GM12878 (cell line): ENCODE measurements around the gene SCN3B. TPM values are rescaled to one million over a fixed set of nuclear protein-coding genes. Genes with fewer than 3 reads are reported as not detected.
A peak's percentile ranks its signal among the peaks of the same experiment; 100 is the strongest.

Experiments
- ATAC-seq: fragments of 200-7000 bp; cut with Tn5 transposase; 3 replicates; pipeline ENCODE4 v1.9.1; 2020; ENCODE audit warnings: mild to moderate bottlenecking, moderate library complexity
- BruUV-seq: library from RNA; stranded (reverse); fragments of 400-500 nt; replicated peaks from 2 replicates; lab custom pipeline; 2021; lab: Mats Ljungman, UMichigan
- CTCF ChIA-PET: fragments of 300-600 bp; sonication (Branson Sonifier 250); formaldehyde crosslinking; extraction: SDS; loops from one replicate; lab custom pipeline; 2021; ENCODE audit warnings: inconsistent platforms; lab: Yijun Ruan, JAX
- POLR2A ChIA-PET: fragments of 350-600 bp; formaldehyde crosslinking; extraction: SDS; loops from one replicate; lab custom pipeline; 2021; ENCODE audit warnings: inconsistent platforms; lab: Charles Lee
- RAD21 ChIA-PET: fragments of 300-600 bp; sonication (Branson Sonifier 250); formaldehyde crosslinking; loops from one replicate; lab custom pipeline; 2023; ENCODE audit warnings: antibody characterized with exemption; ENCODE audit not compliant: unreplicated experiment; lab: Charles Lee
- SMC1A ChIA-PET: fragments of 300-600 bp; sonication (Branson Sonifier 250); formaldehyde crosslinking; loops from one replicate; lab custom pipeline; 2023; ENCODE audit not compliant: unreplicated experiment, uncharacterized antibody; lab: Charles Lee
- DNase-seq: peaks from one replicate; pipeline ENCODE4 v3.0.0-alpha.2; 2011; ENCODE audit warnings: low read depth, low spot score
- FAIRE-seq: peaks from 3 replicates; lab custom pipeline; 2011; peaks lifted over from hg19 to GRCh38; lab: Jason Lieb, UNC
- H2AFZ ChIP-seq: 2 replicates; pipeline ENCODE4 v1.6.0; 2011; ENCODE audit warnings: low read depth, low read length, control low read depth; ENCODE audit not compliant: control insufficient read depth
- H3K27ac ChIP-seq: 2 replicates; pipeline ENCODE4 v1.5.1; 2011; ENCODE audit warnings: control low read depth; ENCODE audit not compliant: control insufficient read depth, insufficient read depth
- H3K27me3 ChIP-seq, 2 experiments: replicated peaks in 1 of 2; 2 replicates each; pipeline versions ENCODE4 v1.6.0 to v1.6.1; 2011; ENCODE audit warnings: low read length in 1 of 2; ENCODE audit not compliant: control insufficient read depth in 2 of 2, insufficient read depth in 2 of 2
- H3K36me3 ChIP-seq, 2 experiments: 2 replicates each; pipeline ENCODE4 v1.5.1; 2011; ENCODE audit warnings: low read length in 1 of 2; ENCODE audit not compliant: control insufficient read depth in 2 of 2, insufficient read depth in 2 of 2
- H3K4me1 ChIP-seq: 2 replicates; pipeline ENCODE4 v1.6.1; 2011; ENCODE audit warnings: mild to moderate bottlenecking, low read length, moderate library complexity, mixed read lengths; ENCODE audit not compliant: control insufficient read depth, insufficient read depth
- H3K4me2 ChIP-seq: 2 replicates; pipeline ENCODE4 v1.6.0; 2011; ENCODE audit warnings: control low read depth; ENCODE audit not compliant: control insufficient read depth, insufficient read depth
- H3K4me3 ChIP-seq: fragments of 200-600 bp; sonication (generic); 2 replicates; pipeline ENCODE4 v1.5.1; 2016
- H3K79me2 ChIP-seq: 2 replicates; pipeline ENCODE4 v1.6.0; 2011; ENCODE audit warnings: low read length; ENCODE audit not compliant: control insufficient read depth, insufficient read depth
- H3K9ac ChIP-seq: 2 replicates; pipeline ENCODE4 v1.8.0; 2011; ENCODE audit warnings: low read length, control low read depth, mixed read lengths; ENCODE audit not compliant: control insufficient read depth, insufficient read depth
- H3K9me3 ChIP-seq: replicated peaks from 3 replicates; pipeline ENCODE4 v1.5.1; 2011; ENCODE audit warnings: mild to moderate bottlenecking, low read length; ENCODE audit not compliant: control insufficient read depth, insufficient read depth
- H4K20me1 ChIP-seq: 2 replicates; pipeline ENCODE4 v1.6.0; 2011; ENCODE audit not compliant: control insufficient read depth, insufficient read depth
- EGR1 ChIP-seq, 2 experiments: IDR thresholded peaks; 1 replicate in 1 of 2; 2 replicates in 1 of 2; pipeline ENCODE4 v1.6.1; 2011 to 2012; ENCODE audit warnings: low read depth in 2 of 2, low read length in 2 of 2, borderline replicate concordance in 1 of 2, mild to moderate bottlenecking in 1 of 2, moderate library complexity in 1 of 2
- TCF7 ChIP-seq: IDR thresholded peaks from 2 replicates; pipeline ENCODE4 v1.6.1; 2014; ENCODE audit warnings: antibody characterized with exemption, borderline replicate concordance
- ZZZ3 ChIP-seq: IDR thresholded peaks from 2 replicates; pipeline ENCODE4 v1.6.1; 2011; ENCODE audit warnings: low read depth; ENCODE audit not compliant: control insufficient read depth, insufficient read length
- WGBS: methylation state at CpG from one replicate; pipeline ENCODE4 v1.1.6; 2016; ENCODE audit warnings: low lambda C conversion rate; ENCODE audit not compliant: insufficient replicate concordance, insufficient coverage; ENCODE audit errors: missing lambda C conversion rate; 5-methylcytosine and 5-hydroxymethylcytosine counted together
- in situ Hi-C: fragments of 300-500 bp; cut with MboI; formaldehyde crosslinking; loops from 9 replicates; pipeline ENCODE4 v1.14.3; 2018; ENCODE audit warnings: mixed read lengths
- intact Hi-C: fragments of 100-400 bp; cut with micrococcal nuclease; formaldehyde crosslinking; loops from one replicate; pipeline ENCODE4 v1.14.2; 2022; ENCODE audit not compliant: unreplicated experiment
- polyA plus RNA-seq, 11 experiments: library from polyadenylated mRNA; depleted of rRNA in 4 of 11; unstranded in 6 of 11; stranded (reverse) in 5 of 11; fragments of >200 nt; fragmentation: Nextera tagmentation in 4 of 11; fragmentation: Illumina TruSeq in 1 of 11; extraction: Ambion mirVana in 4 of 11; extraction: Trizol in 1 of 11; gene quantifications; 1 replicate in 1 of 11; 2 replicates in 10 of 11; pipeline versions ENCODE4 v1.2.1 to v1.2.3, GENCODE V29; 2011 to 2016; ENCODE audit warnings: inconsistent platforms in 2 of 11, missing spikeins in 2 of 11, low read depth in 1 of 11
- total RNA-seq, 4 experiments: library from RNA; depleted of rRNA in 3 of 4; stranded (reverse); fragments of >200 nt in 3 of 4; fragmentation: Illumina TruSeq in 1 of 4; extraction: Trizol in 1 of 4; gene quantifications; 2 replicates each; pipeline versions ENCODE4 v1.2.1 to v1.2.3, GENCODE V29; 2013 to 2021
- TF ChIP-seq, protein P1 (sequence below): IDR thresholded peaks from 2 replicates; pipeline ENCODE4 v1.6.1; 2011; ENCODE audit warnings: borderline replicate concordance, low read depth, mild to moderate bottlenecking, moderate library complexity, mixed read lengths, low read length; ENCODE audit not compliant: insufficient read depth; ENCODE audit errors: extremely low read length
- TF ChIP-seq, protein P2 (sequence below): fragments of 450-650 bp; conservative IDR thresholded peaks from 2 replicates; pipeline ENCODE4 v1.6.1; 2017; ENCODE audit warnings: mild to moderate bottlenecking, moderate library complexity

Gene SCN3B
- total and polyA plus RNA-seq, 10 of the 15 experiments (the other 5 are each of a cell fraction or from before 2014, with no cell fraction given), result 0.01 to 0.12 (median 0.09) TPM; not detected in 7

DNA sequence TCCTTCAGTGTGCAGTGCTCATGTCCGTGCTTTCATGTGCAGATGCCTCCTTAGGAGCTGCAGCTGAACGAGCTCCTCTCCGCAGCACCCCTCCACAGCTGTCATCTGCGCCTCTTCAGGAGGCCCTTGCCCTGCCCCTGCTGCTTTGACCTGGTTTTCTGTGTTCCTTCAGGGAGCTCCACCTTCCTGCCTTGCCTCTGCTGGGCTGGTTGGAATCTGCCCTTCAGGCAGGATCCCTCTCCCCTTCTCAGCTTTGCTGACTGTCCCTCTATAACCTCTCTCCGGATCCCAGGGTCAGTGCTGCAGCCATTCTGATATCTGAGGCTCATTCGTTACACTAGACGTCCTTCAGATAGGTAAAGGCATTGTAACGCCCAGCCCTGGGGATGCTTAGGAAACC, 67.9 kb downstream of the SCN3B start:
- Histone ChIP-seq H2AFZ (no peak overlapping the region), H3K4me2 (no peak overlapping the region), H3K27ac (no peak overlapping the region), H3K79me2 (no peaks in the 10 kb centered on the region), H3K9me3 (no peaks in the 10 kb centered on the region), H3K36me3 (peaks cover 0 to 10% of the 10 kb centered on the region in 2 experiments; a peak in 3 of 4 replicates), H3K4me1 (no peaks in the 10 kb centered on the region), H4K20me1 (no peaks in the 10 kb centered on the region), H3K27me3 (no peaks in the 10 kb centered on the region), H3K9ac (no peak overlapping the region), H3K4me3 (no peak overlapping the region)
- DNase-seq (no peak), FAIRE-seq (no peak), ATAC-seq (no peak)
- ChIA-PET POLR2A (no interaction called here), CTCF (interaction anchor here (1.4 to 1.8 kb wide), 2 partner anchors 11 to 29 kb away, joined by 3 to 8 read pairs; no protein-coding TSS in a partner anchor), RAD21 (no interaction called here), SMC1A (no interaction called here)
- 47% methylated on average over 8 of the region's 8 CpGs for WGBS
- no TSS peak for BruUV-seq
- TF ChIP-seq EGR1 (IDR thresholded peaks at IDR 0.05; ENCODE audit: borderline replicate concordance in 1 of 2, low read depth in 2 of 2, low read length in 2 of 2) (no peak), TCF7 (no peak), ZZZ3 (no peak)
- intact Hi-C loops (no loop called here), in situ Hi-C loops (no loop called here)

DNA sequence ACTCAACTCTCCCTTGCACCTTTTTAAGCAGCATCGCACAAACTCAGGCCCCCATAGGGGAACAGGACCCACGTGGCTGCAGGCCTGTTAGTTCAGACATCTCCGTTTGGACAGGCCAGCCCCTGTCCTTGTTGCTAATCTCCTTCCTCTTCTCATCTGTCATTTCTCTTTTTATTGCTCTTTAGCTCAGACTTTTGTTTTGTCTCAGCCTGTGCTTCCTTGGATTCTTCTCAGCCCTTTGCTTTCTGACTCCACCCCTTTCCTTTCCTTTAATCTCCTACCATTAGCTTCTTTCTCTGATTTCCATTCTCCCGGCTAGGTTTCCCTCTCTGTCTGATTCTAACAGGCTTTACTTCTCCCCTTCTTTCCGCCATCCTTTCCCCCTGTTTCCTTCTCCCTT, 68.7 kb downstream of the SCN3B start:
- BruUV-seq, result no TSS peak
- Histone ChIP-seq H3K4me2 (no peak overlapping the region), H4K20me1 (no peaks in the 10 kb centered on the region), H3K9me3 (no peaks in the 10 kb centered on the region), H2AFZ (no peak overlapping the region), H3K36me3 (peaks cover 0 to 10% of the 10 kb centered on the region in 2 experiments; a peak in 3 of 4 replicates), H3K4me3 (no peak overlapping the region), H3K27me3 (no peaks in the 10 kb centered on the region), H3K4me1 (no peaks in the 10 kb centered on the region), H3K79me2 (no peaks in the 10 kb centered on the region), H3K9ac (no peak overlapping the region), H3K27ac (no peak overlapping the region)
- no peak for DNase-seq
- ATAC-seq, result no peak
- RAD21 ChIA-PET, result interaction anchor here (1.4 kb wide), 1 partner anchor 179 kb away, joined by 4 read pairs; no protein-coding TSS in a partner anchor
- CTCF ChIA-PET, result interaction anchor here (1.3 to 1.8 kb wide), 3 partner anchors 10 to 122 kb away, joined by 3 to 8 read pairs (median 3); no protein-coding TSS in a partner anchor
- no peak for FAIRE-seq
- 39% methylated on average over 5 of the region's 5 CpGs for WGBS
- intact Hi-C loops (no loop called here), in situ Hi-C loops (no loop called here)
- TF ChIP-seq, protein P1, sequence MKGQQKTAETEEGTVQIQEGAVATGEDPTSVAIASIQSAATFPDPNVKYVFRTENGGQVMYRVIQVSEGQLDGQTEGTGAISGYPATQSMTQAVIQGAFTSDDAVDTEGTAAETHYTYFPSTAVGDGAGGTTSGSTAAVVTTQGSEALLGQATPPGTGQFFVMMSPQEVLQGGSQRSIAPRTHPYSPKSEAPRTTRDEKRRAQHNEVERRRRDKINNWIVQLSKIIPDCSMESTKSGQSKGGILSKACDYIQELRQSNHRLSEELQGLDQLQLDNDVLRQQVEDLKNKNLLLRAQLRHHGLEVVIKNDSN, result peak; percentile 1
- TF ChIP-seq, protein P2, sequence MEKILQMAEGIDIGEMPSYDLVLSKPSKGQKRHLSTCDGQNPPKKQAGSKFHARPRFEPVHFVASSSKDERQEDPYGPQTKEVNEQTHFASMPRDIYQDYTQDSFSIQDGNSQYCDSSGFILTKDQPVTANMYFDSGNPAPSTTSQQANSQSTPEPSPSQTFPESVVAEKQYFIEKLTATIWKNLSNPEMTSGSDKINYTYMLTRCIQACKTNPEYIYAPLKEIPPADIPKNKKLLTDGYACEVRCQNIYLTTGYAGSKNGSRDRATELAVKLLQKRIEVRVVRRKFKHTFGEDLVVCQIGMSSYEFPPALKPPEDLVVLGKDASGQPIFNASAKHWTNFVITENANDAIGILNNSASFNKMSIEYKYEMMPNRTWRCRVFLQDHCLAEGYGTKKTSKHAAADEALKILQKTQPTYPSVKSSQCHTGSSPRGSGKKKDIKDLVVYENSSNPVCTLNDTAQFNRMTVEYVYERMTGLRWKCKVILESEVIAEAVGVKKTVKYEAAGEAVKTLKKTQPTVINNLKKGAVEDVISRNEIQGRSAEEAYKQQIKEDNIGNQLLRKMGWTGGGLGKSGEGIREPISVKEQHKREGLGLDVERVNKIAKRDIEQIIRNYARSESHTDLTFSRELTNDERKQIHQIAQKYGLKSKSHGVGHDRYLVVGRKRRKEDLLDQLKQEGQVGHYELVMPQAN, result no peak
- TF ChIP-seq, all 136 proteins: peak for 1
- ChIA-PET POLR2A (no interaction called here), SMC1A (no interaction called here)
